OCI-LY3 (cell line): ENCODE data around the gene BTBD8.

Experiments
- H2AFZ ChIP-seq: fragments of 200-600, 300-600 bp; shearing (Covaris generic); 2 replicates; pipeline ENCODE4 v1.6.0; 2014; ENCODE audit warnings: antibody characterized with exemption, low read depth, low read length
- H3K27ac ChIP-seq: fragments of 200-600, 300-600 bp; sonication (generic); 2 replicates; pipeline ENCODE4 v1.5.1; 2014; ENCODE audit warnings: mild to moderate bottlenecking, low read length, moderate library complexity, mixed read lengths
- H3K27me3 ChIP-seq: fragments of 200-600, 300-600 bp; sonication (generic); 2 replicates; pipeline ENCODE4 v1.6.1; 2014; ENCODE audit warnings: low read depth, low read length, mixed read lengths
- H3K36me3 ChIP-seq: fragments of 200-600, 300-600 bp; sonication (generic); replicated peaks from 2 replicates; pipeline ENCODE3; 2014; ENCODE audit warnings: low read depth, low read length, mixed read lengths
- H3K4me1 ChIP-seq: fragments of 300-600, 200-600 bp; sonication (generic); 2 replicates; pipeline ENCODE4 v1.6.1; 2014; ENCODE audit warnings: low read length, mixed read lengths
- H3K4me2 ChIP-seq: fragments of 200-600, 300-600 bp; sonication (generic); 2 replicates; pipeline ENCODE4 v1.6.1; 2014; ENCODE audit warnings: low read length, mixed read lengths
- H3K4me3 ChIP-seq: fragments of 300-600, 200-600 bp; sonication (generic); 2 replicates; pipeline ENCODE4 v1.5.1; 2014; ENCODE audit warnings: antibody characterized with exemption, mild to moderate bottlenecking, low read length, moderate library complexity
- H3K79me2 ChIP-seq: fragments of 300-600, 200-600 bp; shearing (Covaris generic); 2 replicates; pipeline ENCODE4 v1.6.1; 2014; ENCODE audit warnings: mild to moderate bottlenecking, low read length, mixed read lengths
- H3K9ac ChIP-seq: fragments of 300-600, 200-600 bp; shearing (Covaris generic); 2 replicates; pipeline ENCODE4 v1.6.0; 2014; ENCODE audit warnings: mild to moderate bottlenecking, low read length, moderate library complexity
- H3K9me3 ChIP-seq: fragments of 200-600, 300-600 bp; shearing (Covaris generic); 2 replicates; pipeline ENCODE4 v1.6.1; 2014; ENCODE audit warnings: low read length, mixed read lengths; ENCODE audit not compliant: insufficient read depth
- H4K20me1 ChIP-seq: fragments of 200-600, 300-600 bp; sonication (generic); 2 replicates; pipeline ENCODE4 v1.6.1; 2016; ENCODE audit warnings: low read length, mixed read lengths; ENCODE audit not compliant: insufficient read depth
- CTCF ChIP-seq: fragments of 200-600, 300-600 bp; sonication (generic); IDR thresholded peaks from 2 replicates; pipeline ENCODE4 v1.5.1; 2014; ENCODE audit warnings: antibody characterized with exemption, low read length, low read depth
- EZH2phosphoT487 ChIP-seq: fragments of 200-600 bp; shearing (Covaris generic); IDR thresholded peaks from 2 replicates; pipeline ENCODE4 v1.6.1; 2018; ENCODE audit warnings: antibody characterized with exemption, mixed run types, low read depth

BTBD8 gene

GRCh38 chr1:92105546-92106081 lies 25.5 kb downstream of the BTBD8 start:
- TF ChIP-seq EZH2phosphoT487 (no peak), CTCF (no peak)
- no peak overlapping the region for H2AFZ ChIP-seq
- no peaks in the 10 kb centered on the region for H3K36me3 ChIP-seq
- no peaks in the 10 kb centered on the region for H3K27me3 ChIP-seq
- H3K27ac ChIP-seq: no peak overlapping the region
- no peaks in the 10 kb centered on the region for H3K4me1 ChIP-seq
- H3K79me2 ChIP-seq: no peaks in the 10 kb centered on the region
- no peaks in the 10 kb centered on the region for H4K20me1 ChIP-seq
- no peaks in the 10 kb centered on the region for H3K9me3 ChIP-seq
- no peak overlapping the region for H3K9ac ChIP-seq
- H3K4me3 ChIP-seq: no peak overlapping the region
- H3K4me2 ChIP-seq: no peak overlapping the region

GRCh38 chr1:92108631-92109030 lies 28.5 kb downstream of the BTBD8 start:
- Histone ChIP-seq H4K20me1 (no peaks in the 10 kb centered on the region), H2AFZ (no peak overlapping the region), H3K9ac (no peak overlapping the region), H3K4me2 (no peak overlapping the region), H3K36me3 (no peaks in the 10 kb centered on the region), H3K4me1 (no peaks in the 10 kb centered on the region), H3K79me2 (no peaks in the 10 kb centered on the region), H3K27me3 (no peaks in the 10 kb centered on the region), H3K4me3 (no peak overlapping the region), H3K9me3 (no peaks in the 10 kb centered on the region), H3K27ac (no peak overlapping the region)
- TF ChIP-seq CTCF: no peak
- TF ChIP-seq EZH2phosphoT487: no peak

GRCh38 chr1:92117526-92117925 lies 37.4 kb downstream of the BTBD8 start:
- Histone ChIP-seq H3K9me3 (no peaks in the 10 kb centered on the region), H3K4me2 (no peak overlapping the region), H3K9ac (no peak overlapping the region), H3K79me2 (no peaks in the 10 kb centered on the region), H3K4me3 (no peak overlapping the region), H3K27ac (no peak overlapping the region), H2AFZ (no peak overlapping the region), H3K36me3 (no peaks in the 10 kb centered on the region), H4K20me1 (no peaks in the 10 kb centered on the region), H3K4me1 (no peaks in the 10 kb centered on the region), H3K27me3 (no peaks in the 10 kb centered on the region)
- TF ChIP-seq CTCF (no peak), EZH2phosphoT487 (no peak)

GRCh38 chr1:92118826-92119225 lies 38.7 kb downstream of the BTBD8 start:
- H2AFZ ChIP-seq: no peak overlapping the region
- no peak overlapping the region for H3K4me2 ChIP-seq
- TF ChIP-seq CTCF (no peak), EZH2phosphoT487 (no peak)
- no peak overlapping the region for H3K9ac ChIP-seq
- no peaks in the 10 kb centered on the region for H3K36me3 ChIP-seq
- H3K9me3 ChIP-seq: no peaks in the 10 kb centered on the region
- H3K27me3 ChIP-seq: no peaks in the 10 kb centered on the region
- no peaks in the 10 kb centered on the region for H4K20me1 ChIP-seq
- no peak overlapping the region for H3K4me3 ChIP-seq
- no peak overlapping the region for H3K27ac ChIP-seq
- H3K79me2 ChIP-seq: no peaks in the 10 kb centered on the region
- H3K4me1 ChIP-seq: no peaks in the 10 kb centered on the region
